ENCODE results near the gene FGR. TPM values are rescaled to one million over a fixed set of nuclear protein-coding genes. Genes with fewer than 3 reads are reported as not detected.
"Not testable (repeated sequence)": the region's sequence is repeated elsewhere in the genome, so short reads cannot be mapped to it uniquely, and the experiment has no call there.

FGR gene
- total RNA-seq, 1 experiment from 2014 or later: not detected

DNA sequence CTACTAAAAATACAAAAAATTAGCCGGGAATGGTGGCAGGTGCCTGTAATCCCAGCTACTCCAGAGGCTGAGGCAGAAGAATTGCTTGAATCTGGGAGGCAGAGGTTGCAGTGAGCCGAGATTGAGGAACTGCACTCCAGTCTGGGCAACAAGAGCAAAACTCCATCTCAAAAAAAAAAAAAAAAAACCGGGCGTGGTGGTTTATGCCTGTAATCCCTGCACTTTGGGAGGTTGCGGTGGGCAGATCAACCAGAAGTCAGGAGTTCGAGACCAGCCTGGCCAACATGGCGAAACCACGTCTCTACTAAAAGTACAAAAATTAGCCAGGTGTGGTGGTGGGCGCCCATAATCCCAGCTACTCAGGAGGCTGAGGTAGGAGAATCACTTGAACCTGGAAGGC lies 5.5 kb upstream of the FGR start:
- CTCF ChIA-PET; H3K9me2 ChIP-seq (ENCODE audit: insufficient read depth); DNase-seq (ENCODE audit: low read depth, low spot score); POLR2A ChIA-PET; H3K4me3 ChIP-seq (replicated peaks in 1 of 2; ENCODE audit: low read depth in 1 of 2, low read length in 2 of 2); H4K20me1 ChIP-seq (ENCODE audit: insufficient read depth); H3K79me2 ChIP-seq (ENCODE audit: insufficient read depth, low read length); H2AFZ ChIP-seq (ENCODE audit: low read depth, low read length, poor library complexity, severe bottlenecking); RAD21 ChIA-PET (ENCODE audit: low non-redundant PET in 1 of 2, low total read pairs in 2 of 2, uncharacterized antibody in 2 of 2, unreplicated experiment in 2 of 2); intact Hi-C loops (cut with micrococcal nuclease); BruUV-seq (replicated peaks); H3K4me2 ChIP-seq (ENCODE audit: low read length); H3K9ac ChIP-seq (ENCODE audit: low read length); H3K27ac ChIP-seq (ENCODE audit: low read depth, low read length); H3K27me3 ChIP-seq (ENCODE audit: insufficient read depth, low read length); H3K36me3 ChIP-seq (ENCODE audit: control insufficient read depth in 1 of 2, insufficient read depth in 2 of 2, low read length in 2 of 2); H3K9me3 ChIP-seq (ENCODE audit: control insufficient read depth in 1 of 2, insufficient read depth in 1 of 2, low read depth in 1 of 2, low read length in 2 of 2); ATAC-seq: not testable (repeated sequence)
- peaks cover 0 to 15% of the 10 kb centered on the region in 2 experiments; a peak in 2 of 4 replicates for H3K4me1 ChIP-seq (ENCODE audit: control insufficient read depth in 1 of 2, insufficient read depth in 2 of 2, low read length in 2 of 2)

DNA sequence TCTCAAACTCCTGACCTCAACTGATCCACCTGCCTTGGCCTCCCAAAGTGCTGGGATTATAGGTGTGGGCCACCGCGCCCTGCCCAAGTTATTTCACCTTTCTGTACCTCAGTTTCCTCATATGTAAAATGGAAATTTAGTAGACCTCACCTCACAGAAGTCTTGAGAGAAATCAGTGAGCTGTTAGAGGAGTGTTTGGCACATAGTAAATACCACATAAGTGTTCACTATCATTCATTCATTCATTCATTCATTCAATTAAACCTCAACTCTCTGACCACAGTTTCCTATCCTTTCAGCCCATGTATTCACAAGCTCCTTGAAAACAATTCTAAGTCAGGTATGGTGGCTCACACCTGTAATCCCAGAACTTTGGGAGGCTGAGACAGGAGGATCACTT lies 3.8 kb upstream of the FGR start:
- ATAC-seq: no peak
- POLR2A ChIA-PET: no interaction called here

DNA sequence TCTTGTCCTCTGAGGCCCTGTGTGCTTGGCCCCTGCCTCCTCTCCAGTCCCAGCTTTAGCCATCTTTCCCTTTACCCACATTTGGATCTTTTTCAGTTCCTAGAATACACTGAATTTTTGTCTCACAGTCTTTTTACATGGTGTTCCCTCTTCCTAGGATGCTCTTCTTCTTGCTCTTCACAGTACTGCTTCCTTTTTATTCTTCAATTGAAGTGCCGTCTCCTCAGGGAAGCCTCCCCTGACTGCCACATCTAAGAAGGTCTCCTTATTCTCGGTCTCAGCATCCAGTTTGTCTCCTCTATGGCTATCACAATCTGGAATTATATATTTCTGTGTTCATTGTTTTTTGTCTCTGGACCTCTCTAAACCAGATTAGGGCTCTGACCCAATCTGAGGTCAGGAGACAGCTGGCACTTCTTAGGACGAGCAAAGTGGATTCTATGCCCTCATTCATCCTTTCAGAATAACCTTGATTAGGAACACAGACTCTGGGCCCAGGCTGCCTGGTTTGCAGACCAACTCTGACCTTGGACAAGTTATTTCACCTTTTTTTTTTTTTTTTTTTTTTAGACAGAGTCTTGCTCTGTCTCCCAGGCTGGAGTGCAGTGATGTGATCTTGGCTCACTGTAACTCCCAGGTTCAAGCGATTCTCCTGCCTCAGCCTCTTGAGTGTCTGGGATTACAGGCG lies 3.2 kb upstream of the FGR start:
- H3K9me2 ChIP-seq (ENCODE audit: insufficient read depth): no peaks in the 10 kb centered on the region
- intact Hi-C loops (cut with micrococcal nuclease): no loop called here
- H3K27ac ChIP-seq (ENCODE audit: low read depth, low read length): no peak overlapping the region
- no peak overlapping the region for H3K9ac ChIP-seq (ENCODE audit: low read length)
- peaks cover 0 to 3% of the 10 kb centered on the region in 2 experiments; a peak in 1 of 4 replicates for H3K4me1 ChIP-seq (ENCODE audit: control insufficient read depth in 1 of 2, insufficient read depth in 2 of 2, low read length in 2 of 2)
- H2AFZ ChIP-seq (ENCODE audit: low read depth, low read length, poor library complexity, severe bottlenecking): no peak overlapping the region
- H3K9me3 ChIP-seq (ENCODE audit: control insufficient read depth in 1 of 2, insufficient read depth in 1 of 2, low read depth in 1 of 2, low read length in 2 of 2): no peaks in the 10 kb centered on the region
- DNase-seq (ENCODE audit: low read depth, low spot score): no peak
- no peaks in the 10 kb centered on the region for H3K27me3 ChIP-seq (ENCODE audit: insufficient read depth, low read length)
- TF ChIP-seq ZFX (IDR thresholded peaks at IDR 0.05) (no peak), FOSL1 (IDR thresholded peaks at IDR 0.05; ENCODE audit: low read depth) (no peak)
- no TSS peak for BruUV-seq (replicated peaks)
- no peak overlapping the region for H3K4me2 ChIP-seq (ENCODE audit: low read length)
- ChIA-PET POLR2A (no interaction called here), RAD21 (ENCODE audit: low non-redundant PET in 1 of 2, low total read pairs in 2 of 2, uncharacterized antibody in 2 of 2, unreplicated experiment in 2 of 2) (no interaction called here), CTCF (no interaction called here)
- no peak for ATAC-seq
- no peak overlapping the region for H3K4me3 ChIP-seq (replicated peaks in 1 of 2; ENCODE audit: low read depth in 1 of 2, low read length in 2 of 2)
- no peaks in the 10 kb centered on the region for H3K36me3 ChIP-seq (ENCODE audit: control insufficient read depth in 1 of 2, insufficient read depth in 2 of 2, low read length in 2 of 2)
- H3K79me2 ChIP-seq (ENCODE audit: insufficient read depth, low read length): no peaks in the 10 kb centered on the region
- no peaks in the 10 kb centered on the region for H4K20me1 ChIP-seq (ENCODE audit: insufficient read depth)

More for the DNA sequence above, 3.8 kb upstream of the FGR start:
- Histone ChIP-seq H4K20me1 (ENCODE audit: insufficient read depth) (no peaks in the 10 kb centered on the region), H3K27me3 (ENCODE audit: insufficient read depth, low read length) (no peaks in the 10 kb centered on the region), H3K9me3 (ENCODE audit: control insufficient read depth in 1 of 2, insufficient read depth in 1 of 2, low read depth in 1 of 2, low read length in 2 of 2) (no peaks in the 10 kb centered on the region), H3K4me3 (replicated peaks in 1 of 2; ENCODE audit: low read depth in 1 of 2, low read length in 2 of 2) (no peak overlapping the region), H3K36me3 (ENCODE audit: control insufficient read depth in 1 of 2, insufficient read depth in 2 of 2, low read length in 2 of 2) (no peaks in the 10 kb centered on the region), H3K9me2 (ENCODE audit: insufficient read depth) (no peaks in the 10 kb centered on the region), H3K27ac (ENCODE audit: low read depth, low read length) (no peak overlapping the region), H2AFZ (ENCODE audit: low read depth, low read length, poor library complexity, severe bottlenecking) (no peak overlapping the region), H3K9ac (ENCODE audit: low read length) (no peak overlapping the region), H3K79me2 (ENCODE audit: insufficient read depth, low read length) (no peaks in the 10 kb centered on the region), H3K4me1 (ENCODE audit: control insufficient read depth in 1 of 2, insufficient read depth in 2 of 2, low read length in 2 of 2) (peaks cover 0 to 9% of the 10 kb centered on the region in 2 experiments; a peak in 2 of 4 replicates), H3K4me2 (ENCODE audit: low read length) (no peak overlapping the region)
- RAD21 ChIA-PET (ENCODE audit: low non-redundant PET in 1 of 2, low total read pairs in 2 of 2, uncharacterized antibody in 2 of 2, unreplicated experiment in 2 of 2): no interaction called here
- no peak for TF ChIP-seq ZNF274 (IDR thresholded peaks at IDR 0.05; ENCODE audit: low read depth, low read length)
- no TSS peak for BruUV-seq (replicated peaks)
- CTCF ChIA-PET: no interaction called here
- intact Hi-C loops (cut with micrococcal nuclease): no loop called here
- DNase-seq (ENCODE audit: low read depth, low spot score): no peak
